Activated CD4-positive, alpha-beta memory T cell treated with anti-CD3 and anti-CD28 coated beads, Interleukin-2, amount 10 ng/mL, durations not matched to agents 7 days and 5 days (primary cell): ENCODE measurements around the gene GIGYF2. TPM values are rescaled to one million over a fixed set of nuclear protein-coding genes. Genes with fewer than 3 reads are reported as not detected.

ENCODE experiments used
- CTCF ChIA-PET: fragments of 350-600 bp; sonication (Branson Sonifier 250); formaldehyde crosslinking; loops from one replicate; lab custom pipeline; 2021; ENCODE audit warnings: antibody characterized with exemption, inconsistent platforms; lab: Charles Lee
- POLR2A ChIA-PET: fragments of 350-600 bp; sonication (Branson Sonifier 250); formaldehyde crosslinking; loops from one replicate; lab custom pipeline; 2021; ENCODE audit warnings: antibody characterized with exemption; lab: Charles Lee
- DNase-seq: peaks from one replicate; pipeline ENCODE4 v3.0.0-alpha.2; 2020
- H3K27ac Mint-ChIP-seq: one replicate; pipeline ENCODE4 v1.8.0; 2021; ENCODE audit warnings: mild to moderate bottlenecking, mixed read lengths
- H3K27me3 Mint-ChIP-seq: one replicate; pipeline ENCODE4 v1.8.0; 2021; ENCODE audit warnings: mixed read lengths
- H3K36me3 Mint-ChIP-seq: one replicate; pipeline ENCODE4 v1.8.0; 2021; ENCODE audit warnings: low read depth, mixed read lengths
- H3K4me1 Mint-ChIP-seq: one replicate; pipeline ENCODE4 v1.8.0; 2021; ENCODE audit warnings: mixed read lengths
- H3K4me3 Mint-ChIP-seq: one replicate; pipeline ENCODE4 v1.8.0; 2021; ENCODE audit warnings: mild to moderate bottlenecking, mixed read lengths
- H3K9me3 Mint-ChIP-seq: one replicate; pipeline ENCODE4 v1.8.0; 2021; ENCODE audit warnings: mixed read lengths
- total RNA-seq, 2 experiments: library from RNA; stranded (reverse); gene quantifications; one replicate each; pipeline ENCODE4 v1.2.3, GENCODE V29; 2021

GIGYF2 gene
- total RNA-seq, 2 experiments from 2014 or later: 56.5 to 59.9 TPM

DNA sequence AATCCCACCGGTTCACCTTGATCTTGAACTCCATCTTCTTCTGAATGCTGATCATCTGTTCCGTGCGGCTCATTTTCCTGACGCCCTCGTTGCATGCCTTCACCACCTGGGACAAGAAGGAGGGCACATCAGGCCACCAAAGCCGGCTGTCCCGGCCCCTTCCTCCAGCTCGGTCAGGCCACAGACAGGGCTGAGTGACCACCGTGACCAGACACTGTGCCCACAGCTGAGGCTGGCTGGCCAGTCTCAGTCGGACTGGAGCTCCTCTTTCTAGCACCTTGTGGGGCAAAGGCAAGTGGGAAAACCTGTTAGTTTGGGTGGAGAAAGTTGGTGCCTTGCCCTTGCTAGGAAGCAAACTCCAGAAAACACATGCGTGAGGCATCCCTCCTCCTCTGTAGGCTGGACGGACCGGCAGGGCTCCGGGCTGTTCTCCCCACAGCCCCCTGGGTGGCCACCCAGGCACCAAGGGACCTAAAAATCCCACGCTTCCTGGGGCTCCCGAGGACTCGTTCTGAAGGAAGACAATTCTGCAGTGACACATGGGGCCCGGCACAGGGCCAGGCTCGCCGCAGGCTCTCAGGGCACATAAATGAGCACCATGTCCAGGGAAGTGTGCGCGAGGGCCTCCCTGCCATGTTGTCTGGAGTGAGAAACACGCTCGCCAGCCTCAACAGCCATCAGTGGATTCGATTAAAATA lies 188.3 kb downstream of the GIGYF2 start:
- no peak overlapping the region for H3K27ac Mint-ChIP-seq
- H3K27me3 Mint-ChIP-seq: peaks cover 4% of the 10 kb centered on the region
- DNase-seq: no peak
- ChIA-PET POLR2A (no interaction called here), CTCF (interaction anchor here (0.6 kb wide), 1 partner anchor 44 kb away, joined by 4 read pairs; no protein-coding TSS in a partner anchor)
- no peaks in the 10 kb centered on the region for H3K4me1 Mint-ChIP-seq
- H3K9me3 Mint-ChIP-seq: no peaks in the 10 kb centered on the region
- no peaks in the 10 kb centered on the region for H3K36me3 Mint-ChIP-seq
- no peak overlapping the region for H3K4me3 Mint-ChIP-seq

DNA sequence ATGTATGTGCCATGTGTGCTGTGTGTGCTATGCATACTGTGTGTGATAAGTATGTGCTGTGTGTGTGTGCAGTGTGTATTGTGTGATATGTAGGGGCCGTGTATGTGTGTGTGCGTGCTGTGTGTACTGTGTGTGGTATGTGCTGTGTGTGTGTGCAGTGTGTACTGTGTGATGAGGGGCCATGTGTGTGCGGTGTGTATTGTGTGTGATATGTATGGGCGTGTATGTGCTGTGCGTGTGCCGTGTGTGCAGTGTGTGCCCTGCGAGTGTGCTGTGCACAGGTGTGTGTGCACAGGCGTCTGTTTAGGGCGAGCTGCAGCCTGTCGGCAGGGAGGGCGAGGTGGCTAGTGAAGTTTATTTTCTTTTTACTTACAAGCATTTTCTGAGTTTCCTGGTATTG lies 189.0 kb downstream of the GIGYF2 start:
- no peaks in the 10 kb centered on the region for H3K36me3 Mint-ChIP-seq
- POLR2A ChIA-PET: no interaction called here
- H3K27me3 Mint-ChIP-seq: peaks cover 4% of the 10 kb centered on the region
- no peak for DNase-seq
- H3K27ac Mint-ChIP-seq: no peak overlapping the region
- H3K9me3 Mint-ChIP-seq: no peaks in the 10 kb centered on the region
- H3K4me1 Mint-ChIP-seq: peaks cover 2% of the 10 kb centered on the region
- CTCF ChIA-PET: no interaction called here
- H3K4me3 Mint-ChIP-seq: no peak overlapping the region

DNA sequence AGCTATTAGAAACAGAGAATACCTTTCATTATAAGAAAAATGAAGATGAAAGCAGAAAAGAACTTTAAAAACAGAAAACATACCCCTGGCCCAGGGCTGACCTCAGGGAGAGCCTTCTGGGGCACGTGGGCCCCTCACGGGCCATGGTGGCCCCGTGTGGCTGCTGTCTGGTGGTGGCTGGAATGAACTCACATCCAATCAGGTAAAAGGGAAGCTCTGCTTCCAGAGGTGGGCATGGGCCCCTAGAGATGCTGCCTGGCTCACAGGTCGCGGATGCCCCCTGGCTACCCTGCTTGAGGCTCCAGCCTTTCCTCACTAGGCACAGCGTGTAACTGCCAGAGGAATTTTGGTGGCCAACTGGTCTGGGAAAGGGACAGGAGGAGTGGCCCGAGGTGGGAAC lies 189.5 kb downstream of the GIGYF2 start:
- ChIA-PET POLR2A (no interaction called here), CTCF (no interaction called here)
- no peak overlapping the region for H3K27ac Mint-ChIP-seq
- peaks cover 2% of the 10 kb centered on the region for H3K4me1 Mint-ChIP-seq
- H3K36me3 Mint-ChIP-seq: no peaks in the 10 kb centered on the region
- peaks cover 4% of the 10 kb centered on the region for H3K27me3 Mint-ChIP-seq
- H3K9me3 Mint-ChIP-seq: no peaks in the 10 kb centered on the region
- H3K4me3 Mint-ChIP-seq: no peak overlapping the region
- no peak for DNase-seq

DNA sequence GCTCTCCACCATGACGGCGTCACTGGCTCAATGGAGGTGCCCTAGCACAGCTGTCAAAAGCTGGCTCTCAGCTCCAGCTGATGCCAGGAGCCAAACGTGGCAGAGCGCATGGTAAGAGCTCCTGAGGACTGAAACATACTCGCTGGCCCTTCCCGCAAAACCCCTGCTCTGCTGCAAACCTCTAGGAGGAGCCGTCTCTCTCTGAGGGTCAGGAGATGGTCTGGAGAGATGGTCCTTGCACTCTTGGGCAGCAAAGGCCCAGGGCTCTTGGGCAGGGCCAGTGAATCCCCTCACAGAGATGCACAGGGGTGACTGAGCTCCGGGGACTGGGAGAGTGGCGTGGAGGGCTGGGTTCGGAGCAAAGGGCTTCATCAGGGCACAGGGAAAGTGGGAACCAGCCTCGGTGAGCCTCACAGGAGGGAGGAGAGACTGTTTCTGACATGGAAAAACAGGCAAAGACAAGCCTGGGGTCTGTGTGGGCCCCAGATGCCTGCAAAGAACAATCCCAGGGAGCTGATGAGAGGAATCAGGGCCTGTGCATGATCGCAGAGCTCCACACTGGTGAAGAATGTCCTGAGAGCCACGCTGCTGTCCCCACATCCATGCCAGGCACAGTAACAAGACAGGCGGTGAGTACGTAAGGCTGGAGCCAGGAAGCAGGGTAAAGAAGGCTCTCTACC lies 190.2 kb downstream of the GIGYF2 start:
- DNase-seq: no peak
- ChIA-PET CTCF (no interaction called here), POLR2A (no interaction called here)
- Mint-ChIP-seq H3K4me1 (peaks cover 2% of the 10 kb centered on the region), H3K36me3 (no peaks in the 10 kb centered on the region), H3K27me3 (peaks cover 4% of the 10 kb centered on the region), H3K27ac (no peak overlapping the region), H3K9me3 (no peaks in the 10 kb centered on the region), H3K4me3 (no peak overlapping the region)

DNA sequence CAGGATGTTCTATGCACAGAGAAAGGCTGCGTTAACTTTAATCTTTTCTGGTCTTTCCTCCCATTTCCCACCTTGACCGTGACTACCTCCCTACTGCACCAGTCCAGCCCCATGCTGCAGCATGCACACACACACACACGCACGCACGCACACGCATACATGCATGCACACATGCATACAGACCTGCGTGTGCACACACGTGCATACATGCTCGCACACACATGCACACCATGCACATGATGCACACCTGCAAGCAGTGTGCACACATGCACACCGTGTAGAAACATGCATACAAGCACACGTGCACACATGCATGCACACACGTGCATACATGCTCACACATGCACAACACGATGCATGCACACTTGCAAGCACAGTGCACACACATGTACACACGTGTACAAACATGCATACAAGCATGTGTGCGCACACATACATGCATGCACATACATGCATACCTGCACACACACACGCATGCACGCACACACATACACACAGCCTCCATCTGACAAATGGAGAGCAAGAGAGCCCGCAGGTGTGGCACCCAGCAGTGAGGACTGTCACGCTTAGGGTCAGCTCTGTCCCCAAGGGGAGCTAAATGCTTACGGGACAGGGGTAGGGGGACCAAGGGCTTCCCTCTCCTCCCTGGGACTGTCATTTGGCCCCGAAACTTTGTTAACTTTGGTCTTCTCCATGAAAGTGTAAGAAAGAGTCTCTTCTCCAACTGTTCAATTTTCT lies 191.1 kb downstream of the GIGYF2 start:
- ChIA-PET POLR2A (no interaction called here), CTCF (no interaction called here)
- peaks cover 2% of the 10 kb centered on the region for H3K4me1 Mint-ChIP-seq

DNA sequence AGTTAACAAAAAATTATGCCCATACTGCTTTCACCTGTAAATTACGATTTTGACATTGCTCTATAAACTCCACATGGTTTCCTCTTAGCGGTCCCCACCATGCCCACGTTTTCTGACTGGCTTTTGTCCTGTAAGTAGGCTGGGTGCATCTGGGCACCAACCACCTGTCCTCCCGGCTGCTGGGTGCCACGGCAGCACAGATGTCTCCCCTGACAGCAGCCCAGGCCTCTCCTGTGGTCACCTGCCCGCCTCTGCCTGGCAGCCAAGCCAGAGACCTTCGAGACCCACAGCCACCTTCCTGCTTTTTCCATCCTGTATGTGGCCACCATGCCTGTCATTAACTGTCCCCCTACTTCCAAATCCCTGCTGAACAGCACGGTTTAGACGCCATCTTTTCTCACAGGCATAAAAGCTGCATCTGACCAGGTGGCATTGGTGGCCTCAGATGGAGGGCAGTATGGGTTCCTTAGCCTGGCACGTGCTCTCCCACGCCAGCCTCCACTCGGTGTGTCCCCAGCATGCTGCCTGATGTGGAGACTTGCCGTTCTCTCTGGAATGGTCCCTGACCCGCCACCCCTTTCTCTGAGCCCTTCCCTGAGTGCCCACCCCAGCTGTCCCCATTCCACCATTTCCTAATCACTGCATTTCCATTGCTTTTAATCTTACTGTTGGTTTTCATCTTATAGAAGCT lies 191.9 kb downstream of the GIGYF2 start:
- H3K27ac Mint-ChIP-seq: no peak overlapping the region
- H3K4me1 Mint-ChIP-seq: peaks cover 2% of the 10 kb centered on the region
- H3K9me3 Mint-ChIP-seq: no peaks in the 10 kb centered on the region
- CTCF ChIA-PET: interaction anchor here (0.6 kb wide), 1 partner anchor 269 kb away, joined by 3 read pairs; no protein-coding TSS in a partner anchor
- POLR2A ChIA-PET: no interaction called here
- no peaks in the 10 kb centered on the region for H3K36me3 Mint-ChIP-seq
- peaks cover 4% of the 10 kb centered on the region for H3K27me3 Mint-ChIP-seq
- DNase-seq: no peak
- no peak overlapping the region for H3K4me3 Mint-ChIP-seq

More for the DNA sequence above, 191.1 kb downstream of the GIGYF2 start:
- no peak for DNase-seq
- Mint-ChIP-seq H3K4me3 (no peak overlapping the region), H3K9me3 (no peaks in the 10 kb centered on the region), H3K27me3 (peaks cover 4% of the 10 kb centered on the region), H3K36me3 (no peaks in the 10 kb centered on the region), H3K27ac (no peak overlapping the region)

DNA sequence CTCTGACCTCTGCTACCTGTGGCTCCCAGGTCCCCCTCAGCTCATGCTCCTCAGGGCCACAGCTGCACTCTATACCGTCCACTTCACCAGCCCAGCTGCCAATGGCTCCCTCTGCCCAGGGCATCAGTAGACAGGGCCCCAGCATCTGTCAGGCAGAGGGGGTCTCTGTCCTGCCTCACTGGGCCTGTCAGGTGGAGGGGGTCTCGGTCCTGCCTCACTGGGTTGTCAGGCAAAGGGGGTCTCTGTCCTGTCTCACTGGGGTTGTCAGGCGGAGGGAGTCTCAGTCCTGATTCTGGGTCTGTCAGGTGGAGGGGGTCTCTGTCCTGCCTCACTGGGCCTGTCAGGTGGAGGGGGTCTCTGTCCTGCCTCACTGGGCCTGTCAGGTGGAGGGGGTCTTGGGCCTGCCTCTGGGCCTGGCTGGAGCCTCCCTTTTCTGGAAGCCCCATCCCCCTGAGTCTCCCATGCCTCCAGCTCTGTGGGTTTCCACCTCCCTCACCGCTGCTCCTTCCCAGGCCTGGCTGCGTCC lies 192.8 kb downstream of the GIGYF2 start:
- H3K27me3 Mint-ChIP-seq: peaks cover 4% of the 10 kb centered on the region
- H3K4me1 Mint-ChIP-seq: peaks cover 2% of the 10 kb centered on the region
- POLR2A ChIA-PET: no interaction called here
- no peak overlapping the region for H3K4me3 Mint-ChIP-seq
- CTCF ChIA-PET: interaction anchor here (0.6 kb wide), 1 partner anchor 270 kb away, joined by 3 read pairs; no protein-coding TSS in a partner anchor
- H3K36me3 Mint-ChIP-seq: no peaks in the 10 kb centered on the region
- no peak for DNase-seq
- no peak overlapping the region for H3K27ac Mint-ChIP-seq
- H3K9me3 Mint-ChIP-seq: no peaks in the 10 kb centered on the region

DNA sequence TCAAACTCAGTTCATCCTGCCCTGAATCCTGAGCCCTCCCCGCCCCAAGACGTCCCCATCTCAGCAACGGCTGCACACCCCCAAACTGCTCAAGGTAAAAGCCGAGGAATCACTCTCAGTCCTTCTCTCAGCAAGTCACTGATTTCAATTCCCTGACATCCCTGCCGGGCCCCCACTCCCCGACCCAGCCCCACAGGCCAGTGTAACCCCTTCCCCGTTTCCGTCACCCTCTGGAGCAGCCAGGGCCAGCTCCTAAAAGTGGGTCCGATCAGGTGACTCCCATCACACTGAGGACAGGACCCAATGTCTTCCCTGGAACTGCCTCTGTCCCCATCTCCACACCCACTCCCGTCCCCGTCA lies 193.4 kb downstream of the GIGYF2 start:
- Mint-ChIP-seq H3K9me3 (no peaks in the 10 kb centered on the region), H3K27ac (no peak overlapping the region), H3K27me3 (peaks cover 4% of the 10 kb centered on the region), H3K4me3 (no peak overlapping the region), H3K4me1 (peaks cover 2% of the 10 kb centered on the region), H3K36me3 (no peaks in the 10 kb centered on the region)
- ChIA-PET POLR2A (no interaction called here), CTCF (no interaction called here)
- no peak for DNase-seq

DNA sequence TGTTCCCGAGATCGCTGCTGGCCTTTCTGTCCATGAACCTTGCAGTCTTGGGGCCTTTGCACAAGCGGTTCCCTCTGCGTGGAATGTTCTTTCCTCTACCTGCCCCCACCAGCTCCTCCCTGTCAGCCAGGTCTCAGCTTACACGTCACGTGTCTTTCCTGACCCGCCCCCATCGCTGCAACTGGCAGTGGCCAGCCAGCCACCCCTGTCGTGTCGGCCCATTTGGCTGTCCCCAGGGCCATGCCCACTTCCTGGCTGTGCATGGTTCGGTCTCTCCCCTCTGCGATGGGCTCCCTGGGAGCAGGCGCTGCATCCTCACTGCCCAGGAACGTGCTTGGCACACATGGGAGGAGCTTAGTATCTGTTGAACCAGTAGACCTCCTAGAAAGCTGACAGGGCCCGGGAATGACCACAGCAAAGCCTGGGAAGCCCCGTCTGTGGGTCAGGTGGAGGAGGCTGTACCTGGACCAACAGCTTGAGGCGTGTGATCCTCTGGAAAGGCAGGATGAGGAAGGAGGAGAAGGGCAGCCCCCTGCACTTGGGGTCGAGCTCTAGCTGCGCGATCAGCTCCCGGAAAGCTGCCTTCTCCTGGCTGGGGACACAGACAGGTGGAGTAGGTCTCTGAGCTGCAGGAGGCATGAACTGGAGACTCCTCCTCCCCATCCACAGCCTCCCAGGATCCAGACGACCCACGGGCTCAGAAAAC lies 193.9 kb downstream of the GIGYF2 start:
- POLR2A ChIA-PET: no interaction called here
- peaks cover 2% of the 10 kb centered on the region for H3K4me1 Mint-ChIP-seq
- H3K4me3 Mint-ChIP-seq: no peak overlapping the region
- CTCF ChIA-PET: no interaction called here
- no peaks in the 10 kb centered on the region for H3K36me3 Mint-ChIP-seq
- H3K9me3 Mint-ChIP-seq: no peaks in the 10 kb centered on the region
- no peak overlapping the region for H3K27ac Mint-ChIP-seq
- H3K27me3 Mint-ChIP-seq: peaks cover 3% of the 10 kb centered on the region
- no peak for DNase-seq

DNA sequence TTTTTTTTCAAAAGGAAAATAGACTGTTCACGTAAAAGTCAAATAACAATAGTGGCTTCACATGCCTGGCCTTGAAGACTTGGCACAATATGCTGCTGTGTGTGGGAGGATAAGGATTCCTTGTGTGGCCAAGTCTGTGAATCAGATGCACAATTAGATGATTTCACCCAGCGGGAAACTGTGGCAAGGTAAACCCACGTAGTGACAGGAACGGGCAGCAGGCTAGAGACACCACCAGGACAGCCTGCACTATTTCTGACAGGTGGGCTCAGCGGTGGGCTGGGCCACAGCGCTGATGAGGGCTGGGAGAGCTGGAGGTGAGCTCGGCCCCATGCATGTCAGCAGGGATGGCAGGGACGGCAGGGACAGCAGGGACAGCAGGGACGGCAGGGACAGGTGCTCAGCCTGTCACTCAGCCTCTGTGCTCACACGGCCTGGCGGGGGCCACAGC lies 194.5 kb downstream of the GIGYF2 start:
- ChIA-PET POLR2A (no interaction called here), CTCF (no interaction called here)
- Mint-ChIP-seq H3K4me3 (no peak overlapping the region), H3K27ac (no peak overlapping the region), H3K4me1 (peaks cover 2% of the 10 kb centered on the region), H3K27me3 (peaks cover 1% of the 10 kb centered on the region), H3K9me3 (no peaks in the 10 kb centered on the region), H3K36me3 (no peaks in the 10 kb centered on the region)
- DNase-seq: no peak

DNA sequence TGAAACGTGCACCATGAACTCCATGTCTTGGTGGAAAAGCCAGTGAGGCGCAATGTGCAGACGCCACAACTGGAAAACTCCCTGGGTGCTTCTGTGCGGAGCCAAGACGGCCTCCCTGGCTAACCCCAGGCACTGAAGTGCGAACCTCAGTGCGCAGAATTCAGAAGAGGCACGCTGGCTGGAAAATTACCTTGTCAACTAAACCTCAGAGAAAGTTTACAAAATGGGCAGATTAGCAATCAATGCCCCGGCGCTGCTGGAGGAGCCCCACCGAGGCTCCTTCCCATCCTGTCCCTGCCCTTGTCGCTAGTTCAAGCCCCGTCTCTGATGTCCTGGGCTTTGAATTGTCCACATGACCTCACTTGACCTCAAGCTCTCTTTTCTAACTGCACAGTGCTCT lies 195.1 kb downstream of the GIGYF2 start:
- no peak for DNase-seq
- H3K27me3 Mint-ChIP-seq: peaks cover 1% of the 10 kb centered on the region
- H3K9me3 Mint-ChIP-seq: no peaks in the 10 kb centered on the region
- H3K4me3 Mint-ChIP-seq: no peak overlapping the region
- peaks cover 2% of the 10 kb centered on the region for H3K4me1 Mint-ChIP-seq
- no peaks in the 10 kb centered on the region for H3K36me3 Mint-ChIP-seq
- CTCF ChIA-PET: no interaction called here
- POLR2A ChIA-PET: no interaction called here
- H3K27ac Mint-ChIP-seq: no peak overlapping the region

DNA sequence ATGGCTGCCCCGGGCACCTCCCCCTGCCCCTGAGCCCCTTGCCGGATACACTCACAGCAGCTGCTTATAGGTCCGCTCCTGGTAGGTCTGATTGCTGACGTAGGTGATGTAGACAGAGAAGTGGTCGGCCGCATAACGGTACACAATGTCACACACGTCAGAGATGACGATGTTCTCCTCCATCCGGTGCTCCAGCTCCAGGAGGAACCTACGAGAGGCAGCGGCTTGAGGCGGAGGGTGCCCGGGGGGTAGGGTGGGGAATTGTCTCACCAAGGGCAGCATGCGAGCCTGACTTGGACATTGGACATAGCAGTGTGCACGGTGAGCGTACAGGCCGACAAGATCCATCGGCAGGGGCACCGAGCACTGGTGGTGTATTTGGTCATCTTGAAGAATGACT lies 195.7 kb downstream of the GIGYF2 start:
- Mint-ChIP-seq H3K27ac (no peak overlapping the region), H3K4me3 (no peak overlapping the region), H3K36me3 (no peaks in the 10 kb centered on the region), H3K27me3 (peaks cover 1% of the 10 kb centered on the region), H3K9me3 (no peaks in the 10 kb centered on the region), H3K4me1 (peaks cover 4% of the 10 kb centered on the region)
- POLR2A ChIA-PET: no interaction called here
- no peak for DNase-seq
- CTCF ChIA-PET: no interaction called here
